Motor neuron (in vitro differentiated cells): ENCODE data around the gene CISD2. TPM values are rescaled to one million over a fixed set of nuclear protein-coding genes. Genes with fewer than 3 reads are reported as not detected.
"Not testable (repeated sequence)": the region's sequence is repeated elsewhere in the genome, so short reads cannot be mapped to it uniquely, and the experiment has no call there.

Experiments
- ATAC-seq, 8 experiments: fragments of 200-7000 bp; cut with Tn5 transposase; replicated peaks in 6 of 8; 2 replicates each; pipeline ENCODE4 v1.8.0; 2021; ENCODE audit warnings: mild to moderate bottlenecking in 8 of 8, moderate library complexity in 8 of 8
- H3K27ac ChIP-seq, 2 donors: fragments of 250-450 bp; sonication (Bioruptor Pico); 2 replicates each; pipeline ENCODE4 v1.9.0; 2021; ENCODE audit warnings: antibody characterized with exemption in 2 of 2, mild to moderate bottlenecking in 2 of 2, moderate library complexity in 1 of 2
- H3K4me1 ChIP-seq, 2 donors: fragments of 250-450 bp; sonication (Bioruptor Pico); replicated peaks in 1 of 2; 2 replicates each; pipeline ENCODE4 v1.6.1; 2021; ENCODE audit warnings: antibody characterized with exemption in 2 of 2, mild to moderate bottlenecking in 2 of 2, moderate library complexity in 1 of 2
- H3K4me3 ChIP-seq, 5 donors: fragments of 250-450 bp; sonication (Bioruptor Pico); 2 replicates each; pipeline ENCODE4 v1.9.0; 2021; ENCODE audit warnings: antibody characterized with exemption in 5 of 5, mild to moderate bottlenecking in 5 of 5, moderate library complexity in 4 of 5
- WGBS, 10 experiments: fragments of 450-650 bp; shearing (Covaris generic); methylation state at CpG; one replicate each; pipeline ENCODE4 v1.0.0; 2022; 5-methylcytosine and 5-hydroxymethylcytosine counted together
- in situ Hi-C, 9 experiments: fragments of 400-800 bp; cut with MboI; loops; one replicate each; pipeline ENCODE4 v1.15.0; 2021; ENCODE audit warnings: low sequenced_read_pairs in 9 of 9, low pct_unique_long_range_greater_than_20kb in 2 of 9; ENCODE audit not compliant: unreplicated experiment in 9 of 9
- total RNA-seq, 8 experiments: library from RNA; unstranded; fragments of 300-600 nt; gene quantifications; 2 replicates each; pipeline versions ENCODE4 v1.2.3 to v1.2.4, GENCODE V29; 2022

Gene CISD2, protein sequence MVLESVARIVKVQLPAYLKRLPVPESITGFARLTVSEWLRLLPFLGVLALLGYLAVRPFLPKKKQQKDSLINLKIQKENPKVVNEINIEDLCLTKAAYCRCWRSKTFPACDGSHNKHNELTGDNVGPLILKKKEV
- 10 to 100 TPM; 20.8 to 53.8 (median 50.0) TPM for total RNA-seq

DNA sequence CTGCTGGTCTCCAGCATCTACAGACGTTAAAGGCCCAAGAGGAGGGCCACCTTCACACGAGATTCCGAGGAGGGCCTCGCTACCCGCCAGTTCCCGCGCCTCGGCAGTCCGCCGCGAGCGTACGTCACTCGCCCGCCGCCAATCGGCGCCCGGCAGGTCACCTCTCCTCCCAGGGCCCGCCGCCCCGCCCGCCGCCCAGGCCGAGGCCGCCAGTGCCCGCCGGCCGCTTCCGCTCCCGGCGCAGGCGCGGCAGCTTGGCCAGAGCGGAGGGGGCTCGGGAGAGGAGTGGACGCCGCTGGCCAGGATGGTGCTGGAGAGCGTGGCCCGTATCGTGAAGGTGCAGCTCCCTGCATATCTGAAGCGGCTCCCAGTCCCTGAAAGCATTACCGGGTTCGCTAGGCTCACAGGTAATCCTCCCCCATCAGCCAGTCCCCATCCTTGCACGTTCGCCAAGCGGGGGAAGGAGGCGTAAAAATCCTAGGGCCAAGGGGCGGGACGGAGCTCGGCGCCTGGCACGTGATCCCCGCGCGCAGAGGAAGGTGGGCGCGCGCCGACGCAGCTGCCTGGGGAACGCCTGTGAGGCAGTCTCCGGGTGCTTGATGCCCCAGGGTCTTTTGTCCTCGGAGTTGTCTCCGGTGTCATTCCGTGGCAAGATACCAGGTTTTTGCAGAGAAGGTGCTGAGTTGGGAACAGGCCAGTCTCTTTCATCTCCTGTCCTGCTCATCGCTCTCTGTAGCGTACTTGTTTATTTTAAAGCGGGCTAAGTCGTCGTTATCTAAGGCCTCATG, at the start of gene CISD2:
TSS of gene CISD2 (plus strand) at position 212 of the 788 bp plus-strand sequence. CDS start at position 305, 93 bp downstream.
- in situ Hi-C loops = no loop called here
- Histone ChIP-seq H3K4me1 (peaks cover 5 to 30% of the 10 kb centered on the region in 2 donors), H3K4me3 (peak within 1 kb of the TSS; percentile 50 to 81 (median 65)), H3K27ac (peak within 1 kb of the TSS; percentile 94 to 95)
- 0 to 1% (median 0%) methylated on average over 2 to 35 of the region's 71 CpGs; no CpG with 5 or more reads in 4 of the 10 experiments for WGBS, 10 experiments
- ATAC-seq = peak; percentile 88 to 94 (median 94)

GRCh38 chr4:102819100-102819499, 49.7 kb upstream of the CISD2 start:
- 92 to 100% (median 99%) methylated on average over 1 to 8 of the region's 10 CpGs for WGBS, 10 experiments
- ATAC-seq, H3K4me3 ChIP-seq, H3K27ac ChIP-seq, in situ Hi-C loops: not testable (repeated sequence)
- H3K4me1 ChIP-seq = peaks cover 38 to 56% of the 10 kb centered on the region in 2 donors

GRCh38 chr4:102819588-102820365, 49.0 kb upstream of the CISD2 start:
- in situ Hi-C loops = no loop called here
- no peak for ATAC-seq
- Histone ChIP-seq H3K4me1 (peaks cover 38 to 61% of the 10 kb centered on the region in 2 donors), H3K4me3 (no peak overlapping the region), H3K27ac (no peak overlapping the region)
- 65 to 96% (median 88%) methylated on average over 3 to 8 of the region's 8 CpGs; no CpG with 5 or more reads in 1 of the 10 experiments for WGBS, 10 experiments

GRCh38 chr4:102823464-102823863, 45.3 kb upstream of the CISD2 start:
- ATAC-seq = no peak
- H3K27ac ChIP-seq = no peak overlapping the region
- H3K4me3 ChIP-seq = peak overlapping the region in 1 of 5 donors; percentile 97
- peaks cover 28 to 56% of the 10 kb centered on the region in 2 donors for H3K4me1 ChIP-seq
- WGBS, 10 experiments = 0 to 100% (median 68%) methylated on average over 2 to 4 of the region's 4 CpGs
- in situ Hi-C loops = no loop called here

DNA sequence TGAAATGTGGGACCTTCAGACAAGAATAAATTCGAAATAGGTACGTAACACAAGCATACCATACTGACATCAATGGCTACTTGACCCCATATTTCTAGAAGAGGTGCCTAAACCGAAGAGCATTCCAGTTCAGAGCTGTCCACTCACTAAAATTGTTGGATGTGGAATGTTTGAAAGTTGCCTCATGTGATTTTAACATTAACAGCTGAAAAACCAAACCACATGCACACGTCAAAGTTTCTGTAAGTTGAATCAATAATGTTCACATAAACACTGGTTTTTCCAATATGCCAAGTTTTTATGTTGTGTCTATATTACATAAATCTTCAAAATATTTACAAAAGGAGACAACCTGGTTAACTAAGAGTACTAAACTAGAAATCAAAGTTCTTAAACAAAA, 44.9 kb upstream of the CISD2 start:
- H3K27ac ChIP-seq = no peak overlapping the region
- ATAC-seq = no peak

DNA sequence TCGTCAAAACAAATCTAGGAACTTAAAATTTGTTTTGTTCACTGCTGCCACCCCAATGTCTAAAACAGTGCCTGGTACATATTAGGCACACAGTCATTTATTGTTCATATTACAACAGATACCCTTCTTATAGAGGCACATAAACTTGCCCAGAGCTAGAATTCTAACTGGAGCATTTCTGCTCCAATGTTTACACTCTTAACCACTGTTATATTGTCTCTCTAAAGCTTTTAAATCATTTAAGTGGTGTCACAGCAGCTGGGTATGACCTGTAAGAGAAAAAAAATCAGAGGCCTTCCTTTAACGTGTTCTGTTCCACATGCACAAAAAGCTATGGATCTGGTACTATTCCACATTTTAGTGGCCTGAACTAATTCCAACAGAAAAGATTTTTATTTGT, 44.4 kb upstream of the CISD2 start:
- no peak for ATAC-seq
- Histone ChIP-seq H3K27ac (no peak overlapping the region), H3K4me3 (peak overlapping the region; percentile 89 to 97 (median 92)), H3K4me1 (peaks cover 30 to 51% of the 10 kb centered on the region in 2 donors)
- WGBS, 10 experiments = 0 to 80% (median 14%) methylated on average over 1 to 2 of the region's 2 CpGs
- in situ Hi-C loops = no loop called here

More for the DNA sequence above, 44.9 kb upstream of the CISD2 start:
- 9 to 92% (median 84%) methylated on average over 2 to 4 of the region's 4 CpGs for WGBS, 10 experiments
- in situ Hi-C loops = no loop called here
- Histone ChIP-seq H3K4me3 (peak overlapping the region in 4 of 5 donors; percentile 4 to 97 (median 49)), H3K4me1 (peaks cover 27 to 53% of the 10 kb centered on the region in 2 donors)

DNA sequence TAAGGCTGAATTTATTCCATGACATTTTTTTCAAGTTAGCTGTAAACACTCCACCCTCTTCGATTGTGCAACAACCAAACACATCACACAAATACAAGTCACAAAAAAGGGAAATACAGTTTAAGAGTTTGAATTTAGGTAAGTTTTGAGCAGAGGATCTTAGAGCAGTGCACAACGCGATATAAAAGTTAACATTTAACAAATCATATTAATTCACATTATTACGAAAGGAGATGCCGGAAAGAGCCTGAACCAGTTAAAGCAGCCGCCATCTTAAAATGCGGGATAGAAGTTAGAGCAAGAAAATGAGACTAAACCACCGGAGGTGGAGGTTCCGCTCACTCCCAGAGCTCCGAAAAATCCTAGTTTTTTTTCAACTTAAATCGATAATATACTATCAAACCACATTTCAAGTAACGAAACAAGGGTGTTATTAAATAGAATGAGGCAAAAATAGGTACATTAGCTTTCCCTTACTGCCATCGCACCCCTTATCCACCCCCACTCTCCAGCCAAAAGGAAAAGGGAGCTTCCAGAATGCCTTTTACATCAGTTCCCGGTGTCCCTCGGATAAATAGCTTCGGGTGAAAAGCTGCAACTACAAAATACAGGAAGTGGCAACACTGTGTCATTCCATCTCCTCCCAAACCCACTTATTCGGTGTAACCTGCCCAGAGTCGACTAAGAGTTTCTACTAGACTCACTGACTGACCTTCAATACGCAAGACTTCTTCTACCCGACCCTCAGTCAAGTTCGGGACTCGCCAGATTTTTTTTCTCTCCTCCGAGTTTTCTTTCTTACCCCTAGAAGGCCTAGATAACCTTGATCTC, 43.3 kb upstream of the CISD2 start:
- H3K4me1 ChIP-seq = peaks cover 19 to 40% of the 10 kb centered on the region in 2 donors
- 0 to 4% (median 1%) methylated on average over 3 to 20 of the region's 23 CpGs for WGBS, 10 experiments
- peak overlapping the region; percentile 98 to 99 for H3K27ac ChIP-seq
- in situ Hi-C loops = no loop called here
- ATAC-seq = no peak
- peak overlapping the region; percentile 89 to 97 (median 92) for H3K4me3 ChIP-seq

DNA sequence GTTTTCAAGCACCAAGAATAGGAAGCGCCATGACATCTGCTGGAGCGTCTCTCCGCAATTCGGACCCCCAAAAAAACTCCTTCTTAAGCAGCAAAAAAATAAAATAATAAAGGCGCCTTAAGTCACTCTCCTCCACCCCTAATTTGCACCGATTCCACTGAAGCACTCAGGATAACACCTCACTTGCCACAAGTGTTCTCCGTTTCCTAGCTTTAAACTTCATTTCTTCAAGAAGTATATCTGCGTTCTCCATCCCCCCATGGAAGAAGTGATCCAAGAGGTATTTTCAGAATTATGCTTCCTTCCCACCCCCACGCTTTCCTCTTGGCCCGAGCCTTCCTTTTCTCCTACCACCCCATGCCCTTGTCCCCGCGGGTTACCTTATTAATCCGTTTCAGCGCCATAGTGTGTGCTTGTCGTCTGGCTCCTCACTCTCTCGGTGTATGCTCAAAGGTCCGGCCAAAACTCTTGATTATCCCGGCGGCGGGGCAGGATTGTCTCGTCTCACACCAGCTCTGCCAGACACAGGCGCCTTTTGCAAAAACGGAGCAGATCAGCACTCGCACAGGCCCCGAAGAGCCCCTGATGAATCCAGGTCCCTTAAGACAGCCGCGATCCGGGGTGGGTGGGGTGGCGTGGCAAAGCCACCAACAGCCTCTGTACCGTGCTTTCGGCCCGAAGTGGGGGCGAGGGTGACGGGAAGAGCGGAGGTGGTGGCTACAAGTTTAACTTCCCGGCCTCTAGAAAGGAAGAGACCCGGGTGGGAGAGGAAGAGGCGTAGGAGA, 42.5 kb upstream of the CISD2 start:
- H3K4me3 ChIP-seq = peak overlapping the region; percentile 89 to 97 (median 92)
- WGBS, 10 experiments = 0 to 10% (median 0%) methylated on average over 1 to 13 of the region's 38 CpGs; no CpG with 5 or more reads in 1 of the 10 experiments
- ATAC-seq = no peak
- in situ Hi-C loops = no loop called here
- peaks cover 15 to 32% of the 10 kb centered on the region in 2 donors for H3K4me1 ChIP-seq
- peak overlapping the region; percentile 98 to 99 for H3K27ac ChIP-seq

DNA sequence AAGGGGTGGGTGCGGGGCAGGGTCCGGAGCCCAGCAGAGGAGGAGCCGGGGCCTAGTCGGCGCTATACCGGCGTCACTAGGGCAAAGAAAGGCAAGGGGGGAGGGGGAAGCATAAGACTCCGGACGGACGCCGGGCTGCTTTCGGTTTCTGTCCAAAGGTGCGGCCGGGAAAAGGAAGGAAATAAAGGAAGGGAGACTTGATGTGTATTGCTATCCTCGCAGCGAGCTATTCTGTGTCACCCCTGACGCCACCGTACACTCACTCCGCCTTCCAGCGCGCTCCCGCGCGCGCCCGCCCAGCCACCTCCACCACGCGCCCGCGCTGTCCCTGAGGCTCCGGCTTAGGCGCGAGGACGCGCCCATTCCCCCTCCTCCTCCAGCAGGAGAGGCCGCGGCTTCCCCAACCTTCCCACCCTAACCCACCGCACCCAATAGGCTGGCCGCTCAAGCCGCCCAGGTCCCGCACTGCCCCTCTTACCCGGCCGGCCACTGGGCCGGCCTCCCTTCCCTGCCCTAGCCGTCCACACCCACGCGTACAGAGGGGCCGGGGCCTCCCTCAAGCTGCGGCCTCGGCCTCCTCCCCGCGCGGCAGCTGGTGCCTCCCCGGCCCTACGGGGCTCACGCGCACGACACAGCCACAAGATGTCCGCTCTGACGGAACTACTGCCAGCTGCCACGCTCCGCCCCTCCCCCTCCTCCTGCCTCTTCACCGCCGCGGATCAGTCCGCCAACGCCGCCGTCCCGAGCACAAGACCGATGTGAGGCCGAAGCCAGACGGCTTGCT, 41.7 kb upstream of the CISD2 start, which contains the start of gene UBE2D3:
TSS of gene UBE2D3 (minus strand) at position 662 of the 784 bp plus-strand sequence. CDS start 1,043 bp downstream, outside the sequence.
- peak; percentile 46 to 63 (median 53) for ATAC-seq
- in situ Hi-C loops = no loop called here
- H3K27ac ChIP-seq = peak within 1 kb of the TSS; percentile 98 to 99
- H3K4me1 ChIP-seq = peaks cover 10 to 24% of the 10 kb centered on the region in 2 donors
- H3K4me3 ChIP-seq = peak within 1 kb of the TSS; percentile 89 to 97 (median 92)
- 0% methylated on average over 7 to 20 of the region's 73 CpGs; no CpG with 5 or more reads in 8 of the 10 experiments for WGBS, 10 experiments

DNA sequence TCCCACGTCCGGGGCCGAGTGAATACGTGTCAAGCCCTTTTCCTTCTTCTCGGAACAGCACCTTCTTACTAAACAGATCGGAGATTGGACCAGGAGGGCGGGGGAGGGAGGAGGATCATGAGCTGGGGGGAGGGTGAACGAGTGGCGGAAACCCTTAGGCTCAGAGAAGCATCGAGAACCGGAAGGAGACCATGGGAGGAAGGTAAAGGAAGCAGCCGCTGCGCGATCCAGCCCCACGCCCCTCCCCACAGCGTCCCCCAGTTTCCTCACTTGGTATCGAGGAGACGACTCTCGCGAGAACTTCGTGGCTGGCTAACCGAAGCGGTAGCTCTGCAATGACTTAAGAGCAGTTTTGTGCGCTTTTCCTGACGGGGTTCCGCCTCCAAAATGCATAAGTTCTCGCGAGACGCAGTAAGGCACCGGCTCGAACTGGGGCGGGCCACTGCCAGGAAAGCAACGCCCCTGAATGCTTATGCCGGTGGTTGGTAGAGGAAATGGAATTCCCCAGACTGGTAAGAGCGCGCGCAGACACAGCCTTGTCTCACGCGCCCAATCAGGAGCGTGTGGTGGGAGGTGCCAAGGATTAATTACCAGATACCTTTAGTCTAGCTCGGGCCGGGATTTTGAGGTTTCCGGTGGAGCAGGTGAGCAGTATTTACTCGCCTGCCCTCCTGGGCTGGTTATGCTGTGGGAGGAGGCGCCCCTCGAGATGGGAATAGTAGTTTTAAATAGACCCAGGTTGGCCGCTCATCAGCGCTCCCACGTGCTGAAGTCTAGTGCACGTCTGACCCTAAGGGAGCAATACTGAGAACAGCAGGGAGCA, 40.9 kb upstream of the CISD2 start:
- H3K4me1 ChIP-seq = peaks cover 6 to 22% of the 10 kb centered on the region in 2 donors

More for the DNA sequence above, 40.9 kb upstream of the CISD2 start:
- H3K4me3 ChIP-seq = peak overlapping the region; percentile 89 to 97 (median 92)
- 0 to 1% (median 0%) methylated on average over 1 to 17 of the region's 50 CpGs; no CpG with 5 or more reads in 5 of the 10 experiments for WGBS, 10 experiments
- in situ Hi-C loops = no loop called here
- peak overlapping the region; percentile 98 to 99 for H3K27ac ChIP-seq
- ATAC-seq = peak; percentile 61 to 86 (median 84)
